PFSK-1 (cell line): Measurements from ENCODE around the gene P4HB.

ENCODE experiments used
- POLR2AphosphoS5 ChIP-seq: IDR thresholded peaks from 2 replicates; pipeline ENCODE4 v1.6.1; 2012; ENCODE audit warnings: low read depth, mild to moderate bottlenecking, control low read depth, low read length, moderate library complexity
- SIN3A ChIP-seq: IDR thresholded peaks from 2 replicates; pipeline ENCODE4 v1.6.1; 2012; ENCODE audit warnings: mild to moderate bottlenecking, low read length, moderate library complexity, borderline replicate concordance; ENCODE audit not compliant: insufficient read depth
- TF ChIP-seq, protein P1 (sequence below), 2 experiments: IDR thresholded peaks; 2 replicates each; pipeline versions ENCODE4 v1.6.1 to v1.8.0; 2011 to 2012; ENCODE audit warnings: low read depth in 2 of 2, low read length in 2 of 2, control low read depth in 1 of 2, inconsistent platforms in 1 of 2, mild to moderate bottlenecking in 1 of 2, moderate library complexity in 1 of 2; ENCODE audit not compliant: insufficient read depth in 1 of 2

DNA sequence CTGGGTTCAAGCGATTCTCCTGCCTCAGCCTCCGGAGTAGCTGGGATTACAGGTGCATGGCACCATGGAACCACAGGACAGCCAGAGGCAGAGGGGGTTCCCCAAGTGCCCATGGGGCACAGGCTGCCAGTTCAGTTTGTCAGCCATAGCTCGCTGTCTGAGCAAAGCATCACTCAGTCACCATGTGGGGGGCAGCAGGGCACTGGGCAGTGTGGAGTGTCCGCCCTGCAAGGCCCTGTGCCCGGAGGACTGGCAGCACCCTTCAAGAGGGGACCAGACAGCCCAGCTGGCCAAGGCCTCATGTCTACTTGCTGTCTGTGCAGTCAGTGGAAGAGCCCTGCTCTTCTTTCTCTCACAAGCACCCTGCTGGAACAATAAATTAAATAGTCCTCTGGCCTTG lies 24.6 kb upstream of the P4HB start:
- TF ChIP-seq, protein P1, sequence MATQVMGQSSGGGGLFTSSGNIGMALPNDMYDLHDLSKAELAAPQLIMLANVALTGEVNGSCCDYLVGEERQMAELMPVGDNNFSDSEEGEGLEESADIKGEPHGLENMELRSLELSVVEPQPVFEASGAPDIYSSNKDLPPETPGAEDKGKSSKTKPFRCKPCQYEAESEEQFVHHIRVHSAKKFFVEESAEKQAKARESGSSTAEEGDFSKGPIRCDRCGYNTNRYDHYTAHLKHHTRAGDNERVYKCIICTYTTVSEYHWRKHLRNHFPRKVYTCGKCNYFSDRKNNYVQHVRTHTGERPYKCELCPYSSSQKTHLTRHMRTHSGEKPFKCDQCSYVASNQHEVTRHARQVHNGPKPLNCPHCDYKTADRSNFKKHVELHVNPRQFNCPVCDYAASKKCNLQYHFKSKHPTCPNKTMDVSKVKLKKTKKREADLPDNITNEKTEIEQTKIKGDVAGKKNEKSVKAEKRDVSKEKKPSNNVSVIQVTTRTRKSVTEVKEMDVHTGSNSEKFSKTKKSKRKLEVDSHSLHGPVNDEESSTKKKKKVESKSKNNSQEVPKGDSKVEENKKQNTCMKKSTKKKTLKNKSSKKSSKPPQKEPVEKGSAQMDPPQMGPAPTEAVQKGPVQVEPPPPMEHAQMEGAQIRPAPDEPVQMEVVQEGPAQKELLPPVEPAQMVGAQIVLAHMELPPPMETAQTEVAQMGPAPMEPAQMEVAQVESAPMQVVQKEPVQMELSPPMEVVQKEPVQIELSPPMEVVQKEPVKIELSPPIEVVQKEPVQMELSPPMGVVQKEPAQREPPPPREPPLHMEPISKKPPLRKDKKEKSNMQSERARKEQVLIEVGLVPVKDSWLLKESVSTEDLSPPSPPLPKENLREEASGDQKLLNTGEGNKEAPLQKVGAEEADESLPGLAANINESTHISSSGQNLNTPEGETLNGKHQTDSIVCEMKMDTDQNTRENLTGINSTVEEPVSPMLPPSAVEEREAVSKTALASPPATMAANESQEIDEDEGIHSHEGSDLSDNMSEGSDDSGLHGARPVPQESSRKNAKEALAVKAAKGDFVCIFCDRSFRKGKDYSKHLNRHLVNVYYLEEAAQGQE (IDR thresholded peaks at IDR 0.05; ENCODE audit: insufficient read depth in 1 of 2, low read depth in 2 of 2, low read length in 2 of 2): no peak
- TF ChIP-seq POLR2AphosphoS5: no peak
- no peak for TF ChIP-seq SIN3A
